Astrocyte (in vitro differentiated cells and primary cell): ENCODE results near the gene TICRR.

Experiments used
- CTCF ChIP-seq: IDR thresholded peaks from 2 replicates; pipeline ENCODE4 v1.5.1; 2011; ENCODE audit warnings: low read depth, mild to moderate bottlenecking, inconsistent platforms, low read length, moderate library complexity; ENCODE audit not compliant: insufficient read depth
- EZH2 ChIP-seq: IDR thresholded peaks from 2 replicates; pipeline ENCODE4 v1.6.1; 2012; ENCODE audit warnings: mild to moderate bottlenecking, low read length, inconsistent platforms; ENCODE audit not compliant: insufficient read depth

GRCh38 chr15:89615135-89615534 is 39.9 kb downstream of the TICRR start:
- no peak for TF ChIP-seq CTCF
- TF ChIP-seq EZH2 = no peak
